GM21576 (cell line): ENCODE measurements around the gene ABCA10.
"Not testable (repeated sequence)": the region's sequence is repeated elsewhere in the genome, so short reads cannot be mapped to it uniquely, and the experiment has no call there.

ENCODE experiments used
- ATAC-seq: cut with Tn5 transposase; IDR thresholded peaks from one replicate; pipeline ENCODE4 v1.9.1; 2021; ENCODE audit warnings: mild to moderate bottlenecking, moderate library complexity; ENCODE audit not compliant: unreplicated experiment

The ABCA10 gene

GRCh38 chr17:69228018-69228417, 606 bp downstream of the ABCA10 start:
- no peak for ATAC-seq

- no peak for ATAC-seq
Measured at GRCh38 chr17:69227541-69227940, 1.1 kb downstream of the ABCA10 start.

GRCh38 chr17:69223809-69224208, 4.8 kb downstream of the ABCA10 start:
- ATAC-seq, result peak; percentile 94

GRCh38 chr17:69222707-69223258, 5.8 kb downstream of the ABCA10 start:
- no peak for ATAC-seq

GRCh38 chr17:69220098-69220497, 8.5 kb downstream of the ABCA10 start:
- no peak for ATAC-seq

- ATAC-seq, result no peak
Measured at GRCh38 chr17:69218986-69219385, 9.6 kb downstream of the ABCA10 start.

- no peak for ATAC-seq
Measured at GRCh38 chr17:69213059-69213813, 15.4 kb downstream of the ABCA10 start.

GRCh38 chr17:69208640-69209039, 20.0 kb downstream of the ABCA10 start:
- ATAC-seq, result no peak

GRCh38 chr17:69207151-69207550, 21.5 kb downstream of the ABCA10 start:
- no peak for ATAC-seq

GRCh38 chr17:69198238-69198637, 30.4 kb downstream of the ABCA10 start:
- ATAC-seq, result no peak

- ATAC-seq, result not testable (repeated sequence)
Measured at GRCh38 chr17:69196105-69196653, 32.4 kb downstream of the ABCA10 start.

- no peak for ATAC-seq
Measured at GRCh38 chr17:69192754-69193153, 35.9 kb downstream of the ABCA10 start.

GRCh38 chr17:69188796-69189195, 39.8 kb downstream of the ABCA10 start:
- no peak for ATAC-seq

- ATAC-seq, result no peak
Measured at GRCh38 chr17:69188064-69188463, 40.6 kb downstream of the ABCA10 start.

- ATAC-seq, result no peak
Measured at GRCh38 chr17:69187294-69187693, 41.3 kb downstream of the ABCA10 start.

GRCh38 chr17:69179227-69179952, 49.2 kb downstream of the ABCA10 start:
- ATAC-seq, result no peak

GRCh38 chr17:69176457-69176795, 52.2 kb downstream of the ABCA10 start:
- ATAC-seq, result no peak

- ATAC-seq, result no peak
Measured at GRCh38 chr17:69175625-69176456, 52.8 kb downstream of the ABCA10 start.

GRCh38 chr17:69175262-69175624, 53.4 kb downstream of the ABCA10 start:
- ATAC-seq, result no peak

- ATAC-seq, result no peak
Measured at GRCh38 chr17:69173118-69173517, 55.5 kb downstream of the ABCA10 start.

GRCh38 chr17:69170377-69170776, 58.2 kb downstream of the ABCA10 start:
- no peak for ATAC-seq
